Dermis microvascular lymphatic vessel endothelial cell (primary cell): ENCODE data around the gene MNT. TPM values are rescaled to one million over a fixed set of nuclear protein-coding genes. Genes with fewer than 3 reads are reported as not detected.

Source experiments
- total RNA-seq: library from RNA; depleted of rRNA; stranded (reverse); fragments of >200 nt; gene quantifications from 2 replicates; pipeline ENCODE4 v1.2.1, GENCODE V29; 2014

MNT gene
- total RNA-seq, 1 donor from 2014 or later, result 2.4 TPM

Other genes starting within 250 kb of the MNT start
- 26.3 and 42.7 TPM in 2 replicates for gene SMG6, start 97.3 kb downstream of the MNT start, total RNA-seq
- 10.9 and 11.6 TPM in 2 replicates for gene SRR, start 97.1 kb downstream of the MNT start, total RNA-seq
- gene TSR1, start 64.6 kb downstream of the MNT start, total RNA-seq, result 33.4 and 34.4 TPM in 2 replicates
- 23.4 and 40.6 TPM in 2 replicates for gene SGSM2, start 63.6 kb downstream of the MNT start, total RNA-seq
- gene METTL16, start 110.8 kb upstream of the MNT start, total RNA-seq, result 9.1 TPM in 2 replicates
- 65.0 and 80.4 TPM in 2 replicates for gene PAFAH1B1, start 192.6 kb upstream of the MNT start, total RNA-seq